Measurements from ENCODE around the gene IQSEC3. TPM values are rescaled to one million over a fixed set of nuclear protein-coding genes. Genes with fewer than 3 reads are reported as not detected.

IQSEC3 gene
- total and polyA plus RNA-seq, 2 of the 13 experiments (the other 11 are each of a cell fraction or from before 2014, with no cell fraction given): not detected

DNA sequence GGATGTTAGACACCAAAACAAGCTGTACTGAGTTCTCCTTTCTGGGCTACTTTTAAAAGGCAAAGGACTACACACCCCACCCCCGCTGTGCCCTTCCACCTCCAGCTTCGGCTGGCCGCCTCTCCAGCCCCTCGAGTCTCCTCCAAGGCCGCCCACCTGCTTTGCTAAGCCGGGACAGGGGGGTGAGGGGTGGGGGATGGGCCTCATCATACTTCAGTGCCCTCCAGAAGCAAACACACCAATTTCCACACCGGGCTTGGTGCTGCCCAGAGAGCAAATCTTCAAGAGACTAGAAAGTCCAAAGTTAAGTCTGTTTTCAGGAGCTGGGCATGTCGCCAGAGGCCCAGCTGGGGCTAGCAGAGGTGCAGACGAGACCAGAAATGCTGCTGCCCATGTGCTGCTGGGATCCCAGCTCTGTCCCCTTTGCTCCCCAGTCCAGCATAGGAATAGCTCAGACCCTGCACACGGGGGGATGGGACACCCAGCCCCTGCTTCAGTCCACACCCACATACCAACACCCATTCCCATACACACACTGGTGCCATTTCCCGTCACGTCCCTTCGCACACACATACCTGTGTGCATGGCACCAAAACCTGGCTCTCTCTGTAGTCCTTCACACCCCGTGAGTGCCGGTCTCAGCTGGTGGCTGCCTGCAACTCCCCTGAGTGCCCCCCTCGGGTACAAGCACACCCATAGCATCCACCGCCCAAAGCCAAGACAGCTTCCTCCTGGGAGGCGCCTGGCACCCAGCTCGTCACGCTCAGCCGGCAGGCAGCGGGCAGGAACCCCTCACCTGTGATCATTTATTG lies 146.4 kb downstream of the IQSEC3 start (continued):
- TF ChIP-seq ZFP91 (CRISPR knock-in tag; IDR thresholded peaks at IDR 0.05; ENCODE audit: borderline replicate concordance) (peak; percentile 52; the same call in 1 of the 2 replicates), ZNF574 (CRISPR knock-in tag; IDR thresholded peaks at IDR 0.05) (0 out of 2 replicates have a peak, but pooled peaks have one; percentile 12), ZNF879 (CRISPR knock-in tag; IDR thresholded peaks at IDR 0.05) (no peak), ZNF232 (CRISPR knock-in tag; IDR thresholded peaks at IDR 0.05; ENCODE audit: borderline replicate concordance) (no peak), CREM (IDR thresholded peaks at IDR 0.05) (no peak), CREM (CRISPR knock-in tag; IDR thresholded peaks at IDR 0.05) (no peak), ZFP90 (CRISPR knock-in tag; IDR thresholded peaks at IDR 0.05; ENCODE audit: borderline replicate concordance) (0 out of 2 replicates have a peak, but pooled peaks have one; percentile 7), NFIC (IDR thresholded peaks at IDR 0.05; ENCODE audit: low read length) (no peak), GLMP (CRISPR knock-in tag; IDR thresholded peaks at IDR 0.05; ENCODE audit: borderline replicate concordance) (no peak), ZNF572 (CRISPR knock-in tag; IDR thresholded peaks at IDR 0.05) (no peak), ZFP1 (CRISPR knock-in tag; IDR thresholded peaks at IDR 0.05) (no peak), TERF1 (CRISPR knock-in tag; IDR thresholded peaks at IDR 0.05) (no peak), FOXC1 (CRISPR knock-in tag; IDR thresholded peaks at IDR 0.05; ENCODE audit: borderline replicate concordance) (no peak), ZNF891 (CRISPR knock-in tag; IDR thresholded peaks at IDR 0.05) (0 out of 2 replicates have a peak, but pooled peaks have one; percentile 29), KLF11 (CRISPR knock-in tag; IDR thresholded peaks at IDR 0.05) (no peak), AHDC1 (CRISPR knock-in tag; IDR thresholded peaks at IDR 0.05; ENCODE audit: borderline replicate concordance) (no peak)
